GM23338 (cell line): Measurements from ENCODE around the gene RXFP1.

Experiments used
- CREB1 ChIP-seq: fragments of 250-450 bp; sonication (Bioruptor Pico); IDR thresholded peaks from 2 replicates; pipeline ENCODE4 v1.5.0; 2020; ENCODE audit warnings: low read depth, mild to moderate bottlenecking, moderate library complexity
- EZH2 ChIP-seq: fragments of 200-600 bp; sonication (generic); IDR thresholded peaks from one replicate; pipeline ENCODE4 v1.8.0; 2017; ENCODE audit warnings: antibody characterized with exemption, mild to moderate bottlenecking, low read depth; ENCODE audit not compliant: unreplicated experiment
- EZH2phosphoT487 ChIP-seq: fragments of 200-600 bp; sonication (generic); IDR thresholded peaks from one replicate; pipeline ENCODE4 v1.8.1; 2018; ENCODE audit warnings: antibody characterized with exemption; ENCODE audit not compliant: unreplicated experiment
- JUNB ChIP-seq: IDR thresholded peaks from one replicate; pipeline ENCODE4 v1.6.1; 2016; ENCODE audit warnings: antibody characterized with exemption; ENCODE audit not compliant: unreplicated experiment
- POLR2AphosphoS5 ChIP-seq: IDR thresholded peaks from 2 replicates; pipeline ENCODE4 v1.6.1; 2016; ENCODE audit warnings: antibody characterized with exemption, low read depth
- ZNF114 ChIP-seq: fragments of 250-450 bp; sonication (Bioruptor Pico); IDR thresholded peaks from 2 replicates; pipeline ENCODE4 v1.5.0; 2020; ENCODE audit warnings: mild to moderate bottlenecking, moderate library complexity
- ZNF331 ChIP-seq: fragments of 250-450 bp; sonication (Bioruptor Pico); IDR thresholded peaks from 2 replicates; pipeline ENCODE4 v1.5.0; 2020; ENCODE audit warnings: low read depth, mild to moderate bottlenecking, moderate library complexity
- TF ChIP-seq, protein P1 (sequence below), 2 experiments: fragments of 200-600 bp in 1 of 2; sonication (generic) in 1 of 2; conservative IDR thresholded peaks; 2 replicates each; pipeline versions ENCODE4 v1.5.1 to v1.6.1; 2016 to 2017; ENCODE audit warnings: antibody characterized with exemption in 2 of 2, low read depth in 2 of 2, mild to moderate bottlenecking in 2 of 2, moderate library complexity in 1 of 2
- TF ChIP-seq, protein P2 (sequence below): IDR thresholded peaks from one replicate; pipeline ENCODE4 v1.6.1; 2018; ENCODE audit warnings: antibody characterized with exemption; ENCODE audit not compliant: unreplicated experiment
- TF ChIP-seq, protein P3 (sequence below): fragments of 250-450 bp; sonication (Bioruptor Pico); IDR thresholded peaks from 2 replicates; pipeline ENCODE4 v1.5.0; 2020; ENCODE audit warnings: mild to moderate bottlenecking, moderate library complexity
- TF ChIP-seq, protein P4 (sequence below): IDR thresholded peaks from 2 replicates; pipeline ENCODE4 v1.6.1; 2016; ENCODE audit warnings: antibody characterized with exemption

DNA sequence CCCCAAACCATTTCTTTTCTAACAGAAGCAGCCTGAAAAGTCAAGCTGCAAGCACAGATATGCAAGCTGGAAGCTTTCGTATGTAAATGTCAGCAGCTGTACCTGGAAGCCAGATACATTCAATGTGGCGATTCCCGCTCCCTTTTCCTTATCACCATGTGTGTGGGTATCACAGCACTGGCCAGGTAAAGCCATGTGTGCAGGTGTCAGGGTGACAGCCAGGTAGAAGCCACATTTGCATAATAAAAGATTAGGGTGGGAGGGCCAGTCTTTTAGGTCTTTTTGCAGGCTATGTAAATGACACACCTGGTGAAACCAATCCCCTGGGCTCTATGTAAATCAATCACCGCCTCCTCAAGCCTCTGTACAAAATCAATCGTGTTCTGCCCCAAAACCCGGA lies 50.1 kb downstream of the RXFP1 start:
- TF ChIP-seq, protein P1, sequence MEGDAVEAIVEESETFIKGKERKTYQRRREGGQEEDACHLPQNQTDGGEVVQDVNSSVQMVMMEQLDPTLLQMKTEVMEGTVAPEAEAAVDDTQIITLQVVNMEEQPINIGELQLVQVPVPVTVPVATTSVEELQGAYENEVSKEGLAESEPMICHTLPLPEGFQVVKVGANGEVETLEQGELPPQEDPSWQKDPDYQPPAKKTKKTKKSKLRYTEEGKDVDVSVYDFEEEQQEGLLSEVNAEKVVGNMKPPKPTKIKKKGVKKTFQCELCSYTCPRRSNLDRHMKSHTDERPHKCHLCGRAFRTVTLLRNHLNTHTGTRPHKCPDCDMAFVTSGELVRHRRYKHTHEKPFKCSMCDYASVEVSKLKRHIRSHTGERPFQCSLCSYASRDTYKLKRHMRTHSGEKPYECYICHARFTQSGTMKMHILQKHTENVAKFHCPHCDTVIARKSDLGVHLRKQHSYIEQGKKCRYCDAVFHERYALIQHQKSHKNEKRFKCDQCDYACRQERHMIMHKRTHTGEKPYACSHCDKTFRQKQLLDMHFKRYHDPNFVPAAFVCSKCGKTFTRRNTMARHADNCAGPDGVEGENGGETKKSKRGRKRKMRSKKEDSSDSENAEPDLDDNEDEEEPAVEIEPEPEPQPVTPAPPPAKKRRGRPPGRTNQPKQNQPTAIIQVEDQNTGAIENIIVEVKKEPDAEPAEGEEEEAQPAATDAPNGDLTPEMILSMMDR (conservative IDR thresholded peaks at IDR 0.05; ENCODE audit: low read depth in 2 of 2) = no peak
- TF ChIP-seq JUNB = no peak
- no peak for TF ChIP-seq POLR2AphosphoS5
- TF ChIP-seq EZH2 = no peak
- TF ChIP-seq EZH2phosphoT487 = no peak
- TF ChIP-seq, protein P2, sequence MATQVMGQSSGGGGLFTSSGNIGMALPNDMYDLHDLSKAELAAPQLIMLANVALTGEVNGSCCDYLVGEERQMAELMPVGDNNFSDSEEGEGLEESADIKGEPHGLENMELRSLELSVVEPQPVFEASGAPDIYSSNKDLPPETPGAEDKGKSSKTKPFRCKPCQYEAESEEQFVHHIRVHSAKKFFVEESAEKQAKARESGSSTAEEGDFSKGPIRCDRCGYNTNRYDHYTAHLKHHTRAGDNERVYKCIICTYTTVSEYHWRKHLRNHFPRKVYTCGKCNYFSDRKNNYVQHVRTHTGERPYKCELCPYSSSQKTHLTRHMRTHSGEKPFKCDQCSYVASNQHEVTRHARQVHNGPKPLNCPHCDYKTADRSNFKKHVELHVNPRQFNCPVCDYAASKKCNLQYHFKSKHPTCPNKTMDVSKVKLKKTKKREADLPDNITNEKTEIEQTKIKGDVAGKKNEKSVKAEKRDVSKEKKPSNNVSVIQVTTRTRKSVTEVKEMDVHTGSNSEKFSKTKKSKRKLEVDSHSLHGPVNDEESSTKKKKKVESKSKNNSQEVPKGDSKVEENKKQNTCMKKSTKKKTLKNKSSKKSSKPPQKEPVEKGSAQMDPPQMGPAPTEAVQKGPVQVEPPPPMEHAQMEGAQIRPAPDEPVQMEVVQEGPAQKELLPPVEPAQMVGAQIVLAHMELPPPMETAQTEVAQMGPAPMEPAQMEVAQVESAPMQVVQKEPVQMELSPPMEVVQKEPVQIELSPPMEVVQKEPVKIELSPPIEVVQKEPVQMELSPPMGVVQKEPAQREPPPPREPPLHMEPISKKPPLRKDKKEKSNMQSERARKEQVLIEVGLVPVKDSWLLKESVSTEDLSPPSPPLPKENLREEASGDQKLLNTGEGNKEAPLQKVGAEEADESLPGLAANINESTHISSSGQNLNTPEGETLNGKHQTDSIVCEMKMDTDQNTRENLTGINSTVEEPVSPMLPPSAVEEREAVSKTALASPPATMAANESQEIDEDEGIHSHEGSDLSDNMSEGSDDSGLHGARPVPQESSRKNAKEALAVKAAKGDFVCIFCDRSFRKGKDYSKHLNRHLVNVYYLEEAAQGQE = no peak
- no peak for TF ChIP-seq CREB1 (CRISPR knock-in tag)
- TF ChIP-seq ZNF114 (CRISPR knock-in tag) = no peak
- TF ChIP-seq, protein P3, sequence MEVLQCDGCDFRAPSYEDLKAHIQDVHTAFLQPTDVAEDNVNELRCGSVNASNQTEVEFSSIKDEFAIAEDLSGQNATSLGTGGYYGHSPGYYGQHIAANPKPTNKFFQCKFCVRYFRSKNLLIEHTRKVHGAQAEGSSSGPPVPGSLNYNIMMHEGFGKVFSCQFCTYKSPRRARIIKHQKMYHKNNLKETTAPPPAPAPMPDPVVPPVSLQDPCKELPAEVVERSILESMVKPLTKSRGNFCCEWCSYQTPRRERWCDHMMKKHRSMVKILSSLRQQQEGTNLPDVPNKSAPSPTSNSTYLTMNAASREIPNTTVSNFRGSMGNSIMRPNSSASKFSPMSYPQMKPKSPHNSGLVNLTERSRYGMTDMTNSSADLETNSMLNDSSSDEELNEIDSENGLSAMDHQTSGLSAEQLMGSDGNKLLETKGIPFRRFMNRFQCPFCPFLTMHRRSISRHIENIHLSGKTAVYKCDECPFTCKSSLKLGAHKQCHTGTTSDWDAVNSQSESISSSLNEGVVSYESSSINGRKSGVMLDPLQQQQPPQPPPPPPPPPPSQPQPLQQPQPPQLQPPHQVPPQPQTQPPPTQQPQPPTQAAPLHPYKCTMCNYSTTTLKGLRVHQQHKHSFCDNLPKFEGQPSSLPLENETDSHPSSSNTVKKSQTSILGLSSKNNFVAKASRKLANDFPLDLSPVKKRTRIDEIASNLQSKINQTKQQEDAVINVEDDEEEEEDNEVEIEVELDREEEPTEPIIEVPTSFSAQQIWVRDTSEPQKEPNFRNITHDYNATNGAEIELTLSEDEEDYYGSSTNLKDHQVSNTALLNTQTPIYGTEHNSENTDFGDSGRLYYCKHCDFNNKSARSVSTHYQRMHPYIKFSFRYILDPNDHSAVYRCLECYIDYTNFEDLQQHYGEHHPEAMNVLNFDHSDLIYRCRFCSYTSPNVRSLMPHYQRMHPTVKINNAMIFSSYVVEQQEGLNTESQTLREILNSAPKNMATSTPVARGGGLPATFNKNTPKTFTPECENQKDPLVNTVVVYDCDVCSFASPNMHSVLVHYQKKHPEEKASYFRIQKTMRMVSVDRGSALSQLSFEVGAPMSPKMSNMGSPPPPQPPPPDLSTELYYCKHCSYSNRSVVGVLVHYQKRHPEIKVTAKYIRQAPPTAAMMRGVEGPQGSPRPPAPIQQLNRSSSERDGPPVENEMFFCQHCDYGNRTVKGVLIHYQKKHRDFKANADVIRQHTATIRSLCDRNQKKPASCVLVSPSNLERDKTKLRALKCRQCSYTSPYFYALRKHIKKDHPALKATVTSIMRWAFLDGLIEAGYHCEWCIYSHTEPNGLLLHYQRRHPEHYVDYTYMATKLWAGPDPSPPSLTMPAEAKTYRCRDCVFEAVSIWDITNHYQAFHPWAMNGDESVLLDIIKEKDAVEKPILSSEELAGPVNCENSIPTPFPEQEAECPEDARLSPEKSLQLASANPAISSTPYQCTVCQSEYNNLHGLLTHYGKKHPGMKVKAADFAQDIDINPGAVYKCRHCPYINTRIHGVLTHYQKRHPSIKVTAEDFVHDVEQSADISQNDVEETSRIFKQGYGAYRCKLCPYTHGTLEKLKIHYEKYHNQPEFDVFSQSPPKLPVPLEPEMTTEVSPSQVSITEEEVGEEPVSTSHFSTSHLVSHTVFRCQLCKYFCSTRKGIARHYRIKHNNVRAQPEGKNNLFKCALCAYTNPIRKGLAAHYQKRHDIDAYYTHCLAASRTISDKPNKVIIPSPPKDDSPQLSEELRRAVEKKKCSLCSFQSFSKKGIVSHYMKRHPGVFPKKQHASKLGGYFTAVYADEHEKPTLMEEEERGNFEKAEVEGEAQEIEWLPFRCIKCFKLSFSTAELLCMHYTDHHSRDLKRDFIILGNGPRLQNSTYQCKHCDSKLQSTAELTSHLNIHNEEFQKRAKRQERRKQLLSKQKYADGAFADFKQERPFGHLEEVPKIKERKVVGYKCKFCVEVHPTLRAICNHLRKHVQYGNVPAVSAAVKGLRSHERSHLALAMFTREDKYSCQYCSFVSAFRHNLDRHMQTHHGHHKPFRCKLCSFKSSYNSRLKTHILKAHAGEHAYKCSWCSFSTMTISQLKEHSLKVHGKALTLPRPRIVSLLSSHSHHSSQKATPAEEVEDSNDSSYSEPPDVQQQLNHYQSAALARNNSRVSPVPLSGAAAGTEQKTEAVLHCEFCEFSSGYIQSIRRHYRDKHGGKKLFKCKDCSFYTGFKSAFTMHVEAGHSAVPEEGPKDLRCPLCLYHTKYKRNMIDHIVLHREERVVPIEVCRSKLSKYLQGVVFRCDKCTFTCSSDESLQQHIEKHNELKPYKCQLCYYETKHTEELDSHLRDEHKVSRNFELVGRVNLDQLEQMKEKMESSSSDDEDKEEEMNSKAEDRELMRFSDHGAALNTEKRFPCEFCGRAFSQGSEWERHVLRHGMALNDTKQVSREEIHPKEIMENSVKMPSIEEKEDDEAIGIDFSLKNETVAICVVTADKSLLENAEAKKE = no peak
- TF ChIP-seq ZNF331 = no peak
- TF ChIP-seq, protein P4, sequence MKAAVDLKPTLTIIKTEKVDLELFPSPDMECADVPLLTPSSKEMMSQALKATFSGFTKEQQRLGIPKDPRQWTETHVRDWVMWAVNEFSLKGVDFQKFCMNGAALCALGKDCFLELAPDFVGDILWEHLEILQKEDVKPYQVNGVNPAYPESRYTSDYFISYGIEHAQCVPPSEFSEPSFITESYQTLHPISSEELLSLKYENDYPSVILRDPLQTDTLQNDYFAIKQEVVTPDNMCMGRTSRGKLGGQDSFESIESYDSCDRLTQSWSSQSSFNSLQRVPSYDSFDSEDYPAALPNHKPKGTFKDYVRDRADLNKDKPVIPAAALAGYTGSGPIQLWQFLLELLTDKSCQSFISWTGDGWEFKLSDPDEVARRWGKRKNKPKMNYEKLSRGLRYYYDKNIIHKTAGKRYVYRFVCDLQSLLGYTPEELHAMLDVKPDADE = no peak
